HT1080 (cell line): ENCODE data around the gene GRAMD4. TPM values are rescaled to one million over a fixed set of nuclear protein-coding genes. Genes with fewer than 3 reads are reported as not detected.

Experiments
- DNase-seq: peaks from one replicate; pipeline ENCODE4 v3.0.0-alpha.2; 2015; ENCODE audit warnings: low read depth
- total RNA-seq: library from RNA; depleted of rRNA; stranded (reverse); fragments of >200 nt; shearing (Covaris generic); gene quantifications from 2 replicates; pipeline ENCODE4 v1.2.3, GENCODE V29; 2014; rRNA removed

Gene GRAMD4
- total RNA-seq, 1 experiment from 2014 or later: 13.3 TPM

DNA sequence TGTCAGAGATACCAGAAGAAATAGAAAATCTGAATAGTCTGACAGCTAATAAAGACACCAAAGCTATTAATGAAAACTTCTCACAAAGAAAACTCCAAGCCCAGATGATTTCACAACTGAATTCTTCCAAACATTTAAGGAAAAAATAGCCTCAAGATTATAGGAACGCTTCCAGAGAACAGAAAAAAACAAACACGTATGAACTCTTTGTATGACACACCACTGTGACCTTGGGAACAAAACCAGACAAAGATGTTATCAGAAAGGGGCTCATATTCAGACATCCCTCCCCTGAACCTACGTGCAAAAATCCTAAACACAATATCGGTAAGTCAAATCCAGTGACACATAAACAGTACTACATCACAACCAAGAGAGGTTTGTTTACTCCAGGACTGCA is 94.4 kb downstream of the GRAMD4 start:
- DNase-seq: no peak

DNA sequence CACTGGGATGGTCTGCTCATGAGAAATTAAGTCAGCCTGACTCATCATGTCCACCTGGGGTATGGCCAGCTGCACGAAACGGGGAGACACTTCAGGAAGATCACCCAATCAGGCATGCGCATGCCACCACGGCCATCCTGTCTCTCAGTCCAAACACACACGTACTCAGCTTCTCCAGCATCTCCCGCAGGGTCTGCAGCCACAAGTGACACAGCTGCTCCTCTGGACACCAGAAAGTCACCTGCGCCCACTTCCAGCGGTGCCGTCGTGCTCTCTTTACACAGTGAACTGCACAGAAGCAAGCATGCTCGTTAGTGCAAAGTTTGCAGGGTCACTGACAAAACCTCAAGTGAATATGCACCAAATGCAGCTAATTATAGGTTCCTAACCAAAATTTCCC is 99.7 kb downstream of the GRAMD4 start:
- no peak for DNase-seq

DNA sequence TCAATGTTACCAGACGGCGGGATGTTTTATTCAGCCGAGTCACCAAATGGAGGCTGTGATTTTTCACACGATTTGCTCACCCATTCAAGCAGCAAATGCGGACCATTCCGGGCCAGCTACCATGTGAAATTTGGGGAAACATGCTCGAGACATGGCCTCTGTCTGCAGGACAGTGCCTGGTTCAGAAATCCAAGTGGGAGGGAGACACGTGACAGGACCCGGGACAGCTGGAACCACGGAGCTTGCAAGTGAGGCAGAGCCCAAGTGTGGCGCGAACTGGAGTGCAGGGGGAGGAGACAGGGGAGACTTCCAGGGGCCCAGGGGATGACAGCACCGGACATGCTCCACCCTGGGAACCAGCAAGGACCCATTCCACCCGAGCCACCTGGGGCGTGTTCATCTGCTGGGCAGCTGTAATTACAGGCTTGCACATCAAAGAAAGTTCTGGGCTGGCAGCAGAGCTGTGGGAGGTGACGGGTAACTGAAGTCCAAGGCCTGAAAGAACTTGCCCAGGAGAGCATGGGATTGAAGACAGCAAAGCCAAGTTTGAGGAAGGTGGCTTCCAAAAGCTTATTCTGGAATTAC is 101.4 kb downstream of the GRAMD4 start:
- DNase-seq: no peak

DNA sequence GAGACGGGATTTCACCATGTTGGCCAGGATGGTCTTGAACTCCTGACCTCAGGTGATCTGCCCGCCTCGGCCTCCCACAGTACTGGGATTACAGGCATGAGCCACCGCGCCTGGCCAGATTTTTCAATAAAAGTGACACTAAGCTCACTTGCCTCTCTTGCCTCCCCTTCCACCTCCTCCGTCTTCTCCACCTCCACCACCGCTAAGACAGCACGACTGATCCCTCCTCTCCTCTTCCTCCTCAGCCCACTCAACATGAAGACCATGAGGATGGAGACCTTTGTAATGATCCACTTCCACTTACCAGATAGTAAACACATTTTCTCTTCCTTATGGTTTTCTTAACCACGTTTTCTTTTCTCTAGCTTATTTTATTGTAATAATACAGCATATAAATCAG is 103.7 kb downstream of the GRAMD4 start:
- DNase-seq: no peak

DNA sequence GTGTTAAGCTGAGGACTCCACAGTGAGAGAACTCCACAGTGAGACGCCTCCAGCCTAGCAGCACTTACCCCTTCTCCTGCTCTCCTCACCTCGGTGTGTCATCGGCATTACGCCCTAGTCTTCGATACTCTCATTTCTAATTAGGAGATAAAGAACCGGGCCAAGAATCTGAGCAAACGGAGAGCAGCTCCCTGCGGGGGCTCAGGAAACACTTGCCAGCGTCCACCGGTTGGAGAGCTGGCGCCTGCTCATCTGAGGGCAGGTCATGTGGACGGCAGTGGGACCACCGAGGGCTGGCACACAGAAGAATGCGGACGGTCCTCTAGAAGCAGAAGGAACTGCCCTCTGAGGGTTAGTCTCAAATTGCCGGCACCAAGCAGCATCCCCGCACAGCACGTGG is 104.9 kb downstream of the GRAMD4 start:
- no peak for DNase-seq

DNA sequence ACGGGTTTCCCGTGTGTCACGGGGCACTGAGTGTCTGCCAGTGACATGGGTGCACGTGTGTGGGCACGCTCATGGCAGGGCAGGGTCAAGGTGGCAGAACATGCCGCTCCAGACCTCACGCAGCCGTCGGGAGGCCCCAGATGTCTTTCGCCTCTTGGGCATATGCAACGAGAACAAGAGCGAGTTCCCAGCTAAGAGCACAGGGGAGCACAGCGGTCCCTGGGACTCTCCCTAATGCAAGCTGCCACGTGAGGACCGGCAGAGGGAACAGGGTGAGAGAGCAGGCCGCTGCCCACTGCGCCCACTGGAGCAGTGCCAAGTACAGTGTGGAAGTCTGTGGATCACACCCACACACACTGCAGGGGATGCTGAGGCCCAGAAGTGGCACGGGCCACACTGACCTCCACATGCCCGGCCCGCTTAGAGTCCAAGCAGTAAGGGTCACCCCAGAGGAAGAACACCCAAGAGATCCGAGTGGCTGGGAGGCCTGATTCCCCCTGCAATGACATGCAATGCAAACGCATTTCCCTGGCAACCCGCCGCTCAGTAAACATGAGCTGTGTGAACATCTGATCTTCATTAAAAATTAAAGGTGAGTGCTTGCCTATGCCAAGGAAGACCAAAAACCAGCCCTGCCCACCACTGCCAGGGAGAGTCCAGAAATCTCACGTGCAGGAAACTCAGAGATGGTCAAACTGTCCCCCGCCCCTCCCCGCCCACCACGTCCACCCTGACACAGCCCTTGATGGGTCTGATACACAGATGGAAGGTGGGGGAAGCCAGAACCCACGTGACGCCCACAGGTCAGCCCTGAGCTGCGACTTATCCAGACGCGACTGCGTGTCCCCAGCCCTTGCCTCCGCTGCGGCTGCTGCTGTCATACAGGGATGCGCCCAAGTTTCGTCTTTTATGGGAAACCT is 106.1 kb downstream of the GRAMD4 start:
- DNase-seq: no peak

DNA sequence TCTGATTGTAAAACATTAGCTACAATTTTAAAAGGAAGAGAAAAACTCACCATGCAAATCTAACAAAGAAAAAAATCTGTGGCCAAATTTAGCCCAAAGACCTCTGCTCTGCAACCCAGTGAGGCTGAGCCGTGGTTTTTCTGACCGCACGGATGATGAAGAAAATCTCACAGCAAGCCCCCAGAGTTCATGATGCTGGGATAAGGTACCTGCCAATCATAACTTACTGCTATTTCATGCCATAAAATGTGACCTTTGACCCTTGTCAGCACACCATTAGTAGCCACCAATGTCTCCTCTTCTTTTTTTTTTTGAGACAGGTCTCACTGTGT is 106.8 kb downstream of the GRAMD4 start:
- DNase-seq: no peak

DNA sequence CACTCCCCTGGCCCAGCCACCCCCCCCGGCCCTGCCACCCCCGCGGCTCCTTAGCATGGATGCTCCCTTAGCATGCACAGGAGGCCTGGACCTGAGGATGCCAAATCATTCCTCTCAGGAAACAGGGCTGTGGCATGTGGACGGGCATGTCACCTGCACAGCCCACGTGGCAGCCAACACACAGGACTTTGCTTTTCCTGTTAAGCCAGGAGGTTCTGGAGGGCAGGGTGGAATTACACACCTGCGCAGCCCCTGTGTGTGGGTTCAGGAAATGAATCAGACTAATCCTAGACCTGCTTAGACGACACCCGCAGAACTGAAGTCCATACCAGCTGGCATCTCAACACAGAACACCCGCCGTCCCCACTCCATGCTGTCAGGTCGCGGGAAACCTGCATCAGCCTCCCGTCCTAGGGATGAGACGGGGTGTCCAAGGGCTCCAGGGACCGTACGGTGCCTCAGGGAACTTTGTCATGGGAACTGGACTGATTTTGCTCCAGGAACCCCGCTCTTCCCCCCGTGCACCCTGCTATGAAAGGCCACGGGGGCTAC is 107.7 kb downstream of the GRAMD4 start:
- DNase-seq: no peak

DNA sequence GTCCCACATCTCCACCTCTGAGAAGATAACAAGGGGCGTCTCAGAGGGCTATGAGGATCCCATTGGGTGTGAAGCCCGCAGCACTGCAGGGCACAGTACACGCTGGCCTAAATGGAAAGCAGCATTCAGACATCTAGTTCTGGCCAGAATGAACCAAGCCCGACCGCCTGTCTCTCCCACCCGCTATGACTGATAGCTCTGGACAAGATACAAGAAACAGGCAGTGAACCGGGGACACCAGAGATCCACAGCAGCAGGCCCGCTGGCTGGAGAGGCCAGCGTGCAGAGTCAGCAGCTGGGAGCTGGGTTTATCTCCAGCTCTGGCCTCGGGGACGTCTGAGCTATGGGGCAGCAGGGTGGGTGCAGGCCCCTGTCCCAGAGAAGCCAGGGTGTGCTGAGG is 108.3 kb downstream of the GRAMD4 start:
- no peak for DNase-seq

Other genes with a start within 250 kb of the GRAMD4 start
- gene CELSR1, start 82.8 kb upstream of the GRAMD4 start, total RNA-seq: 14.9 and 17.9 TPM in 2 replicates
- 59.0 and 61.2 TPM in 2 replicates for gene CERK, start 117.9 kb downstream of the GRAMD4 start, total RNA-seq
- 10.7 and 12.2 TPM in 2 replicates for gene TBC1D22A, start 142.3 kb downstream of the GRAMD4 start, total RNA-seq